Measurements from ENCODE around the gene ACTN3.
"Not testable (repeated sequence)": the region's sequence is repeated elsewhere in the genome, so short reads cannot be mapped to it uniquely, and the experiment has no call there.

The ACTN3 gene

GRCh38 chr11:66567787-66568123 lies 21.1 kb downstream of the ACTN3 start:
- no peak for DNase-seq

- peak; percentile 42 to 70 for DNase-seq
These were observed 21.6 kb downstream of the ACTN3 start, which contains the start of gene CTSF for GRCh38 chr11:66568124-66568916. TSS of gene CTSF (minus strand) at chr11:66568606. CDS start at chr11:66568486, 120 bp downstream.

GRCh38 chr11:66569076-66569475 lies 22.4 kb downstream of the ACTN3 start:
- no peak for DNase-seq

- DNase-seq: no peak
These were observed 23.6 kb downstream of the ACTN3 start for GRCh38 chr11:66570079-66570849.

GRCh38 chr11:66570850-66571180 lies 24.1 kb downstream of the ACTN3 start:
- no peak for DNase-seq

- DNase-seq: peak in 1 of 2 experiments; percentile 17
These were observed 32.4 kb downstream of the ACTN3 start for GRCh38 chr11:66579017-66579606.

GRCh38 chr11:66580803-66581202 lies 34.1 kb downstream of the ACTN3 start:
- DNase-seq: no peak

- DNase-seq: no peak
These were observed 34.6 kb downstream of the ACTN3 start for GRCh38 chr11:66581261-66581660.

GRCh38 chr11:66582565-66583147 lies 36.0 kb downstream of the ACTN3 start:
- DNase-seq: not testable (repeated sequence)

- DNase-seq: not testable (repeated sequence)
These were observed 38.7 kb downstream of the ACTN3 start for GRCh38 chr11:66585447-66585846.

- no peak for DNase-seq
These were observed 39.4 kb downstream of the ACTN3 start for GRCh38 chr11:66586136-66586535.

- DNase-seq: not testable (repeated sequence)
These were observed 42.6 kb downstream of the ACTN3 start for GRCh38 chr11:66589315-66589714.

GRCh38 chr11:66589996-66590675 lies 43.4 kb downstream of the ACTN3 start:
- DNase-seq: no peak

GRCh38 chr11:66591175-66591574 lies 44.5 kb downstream of the ACTN3 start:
- DNase-seq: no peak

GRCh38 chr11:66592457-66593302 lies 46.0 kb downstream of the ACTN3 start, which contains the start of the genes CCDC87 and CCS:
TSS of gene CCDC87 (minus strand) at chr11:66593063. CDS start at chr11:66593015, 48 bp downstream.
TSS of gene CCS (plus strand) at chr11:66593185. CDS start at chr11:66593262, 77 bp downstream.
- peak; percentile 85 to 95 for DNase-seq

GRCh38 chr11:66593303-66593635 lies 46.6 kb downstream of the ACTN3 start:
- DNase-seq: no peak

GRCh38 chr11:66593650-66594049 lies 46.9 kb downstream of the ACTN3 start:
- DNase-seq: no peak

GRCh38 chr11:66595245-66595904 lies 48.7 kb downstream of the ACTN3 start:
- no peak for DNase-seq

GRCh38 chr11:66598993-66599392 lies 52.3 kb downstream of the ACTN3 start:
- no peak for DNase-seq

GRCh38 chr11:66600219-66600618 lies 53.5 kb downstream of the ACTN3 start:
- DNase-seq: no peak

- DNase-seq: no peak
These were observed 54.0 kb downstream of the ACTN3 start for GRCh38 chr11:66600631-66601233.
